ENCODE results near the gene MORN1.

MORN1 gene

DNA sequence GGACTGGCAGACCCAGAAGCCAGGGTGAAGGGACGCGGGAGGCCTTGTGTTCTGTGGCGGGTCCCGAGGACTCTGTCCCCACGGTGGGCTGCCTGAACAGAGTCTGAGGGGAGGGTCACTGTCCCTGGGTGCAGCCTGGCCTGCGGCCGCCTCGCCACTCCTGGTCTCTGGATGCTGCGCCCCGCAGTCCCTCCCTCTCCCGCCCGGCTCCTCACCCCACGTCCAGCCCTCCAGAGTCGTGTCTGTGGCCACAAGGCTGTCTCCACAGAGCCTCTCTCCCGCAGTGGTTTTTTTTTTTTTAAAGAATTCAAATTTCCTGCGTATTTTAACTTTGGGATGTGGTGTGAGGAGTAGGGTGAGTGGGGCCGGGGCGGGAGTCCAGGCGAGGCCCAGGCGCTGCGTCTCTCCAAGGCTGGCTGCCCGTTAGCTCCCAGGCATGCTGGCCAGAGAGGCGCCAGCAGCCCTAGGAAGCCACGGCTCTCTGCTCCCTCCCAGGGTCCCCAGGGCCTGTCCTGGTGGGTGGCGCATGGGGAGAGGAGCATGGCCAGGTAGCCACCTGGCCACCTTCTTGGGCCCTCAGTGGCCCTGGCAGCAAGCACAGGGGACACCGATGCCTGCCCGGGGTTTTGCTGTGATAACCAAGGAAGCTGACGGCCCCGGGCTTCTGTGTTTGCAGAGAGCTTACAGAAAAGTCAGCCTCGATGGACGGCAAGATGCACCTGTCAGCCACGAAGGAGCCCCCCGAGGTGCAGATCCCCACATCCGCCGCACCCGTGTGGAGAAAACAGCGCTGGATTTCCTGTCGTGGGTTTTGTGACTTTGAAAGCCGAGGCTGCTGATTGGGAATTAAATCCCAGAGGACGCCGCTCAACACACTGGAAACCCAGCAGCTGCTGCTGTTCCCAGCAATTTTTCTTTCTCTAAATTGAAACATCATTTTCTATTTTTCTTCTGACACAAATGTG is 72.8 kb downstream of the MORN1 start:
- DNase-seq (ENCODE audit: low spot score) = no peak

DNA sequence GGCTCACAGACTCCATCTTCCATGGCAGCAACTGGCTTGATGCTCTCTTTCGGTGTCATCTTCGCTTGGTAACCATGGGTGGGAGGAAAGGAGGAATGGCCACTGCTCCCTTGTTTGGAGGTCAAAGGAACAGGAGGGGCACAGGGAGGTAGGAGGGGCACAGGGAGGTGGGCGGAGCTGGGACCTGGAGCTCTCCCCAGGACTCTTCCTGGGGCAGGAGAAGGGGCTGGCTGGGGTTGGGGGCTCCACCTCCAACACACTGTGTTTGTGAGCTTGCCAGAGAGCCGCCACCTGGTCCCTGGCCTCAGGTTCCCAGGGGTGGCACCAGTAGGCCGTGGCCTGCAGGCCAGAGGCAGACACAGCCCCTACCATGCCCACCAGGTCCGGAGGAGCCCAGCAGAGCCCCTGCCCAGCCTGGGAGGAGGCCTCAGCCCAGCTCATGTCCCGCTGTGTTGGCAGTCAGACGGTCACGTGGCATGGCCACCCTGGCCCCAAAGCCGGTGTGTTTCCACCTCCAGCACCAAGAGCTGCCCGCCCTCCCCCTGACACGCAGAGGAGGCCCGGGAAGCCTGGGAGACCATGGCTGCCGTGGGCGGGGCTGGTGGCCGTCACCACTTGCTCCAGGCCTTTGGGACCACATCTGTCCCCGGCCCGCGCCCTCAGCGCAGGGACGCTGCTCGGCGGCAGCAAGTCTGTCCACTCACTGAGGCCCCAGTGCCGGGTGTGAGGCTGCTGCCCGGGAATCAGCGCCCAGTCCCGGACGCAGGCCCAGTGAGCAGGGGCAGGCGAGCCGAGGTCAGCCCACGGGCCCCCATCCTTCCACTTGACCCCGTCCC is 73.9 kb downstream of the MORN1 start:
- DNase-seq (ENCODE audit: low spot score) = no peak

DNA sequence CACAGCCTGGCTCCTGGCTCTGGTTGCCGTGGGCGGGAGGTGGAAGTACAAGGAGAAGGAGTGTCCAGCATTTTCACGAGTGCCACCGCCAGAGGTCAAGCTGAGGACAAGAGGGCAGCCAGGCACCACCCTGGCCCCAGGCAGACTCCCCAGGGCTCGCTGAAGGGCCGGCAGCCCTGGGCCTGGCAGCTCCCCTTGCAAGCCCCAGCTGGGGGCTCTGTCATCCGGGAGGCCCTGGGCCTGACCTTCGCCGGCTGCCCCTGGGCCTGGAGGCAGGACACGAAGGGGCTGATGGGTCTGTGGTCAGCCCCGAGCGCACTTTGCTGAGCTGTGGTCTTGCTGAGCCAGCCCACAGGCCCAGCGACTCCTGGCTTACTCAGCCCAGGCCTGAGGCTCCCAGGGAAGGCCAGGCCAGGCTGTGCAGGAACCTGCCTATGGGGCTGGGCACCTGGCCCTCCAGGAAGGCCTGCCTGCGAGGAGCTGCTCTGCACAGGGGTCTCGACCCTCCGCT is 74.8 kb downstream of the MORN1 start:
- DNase-seq (ENCODE audit: low spot score) = no peak

DNA sequence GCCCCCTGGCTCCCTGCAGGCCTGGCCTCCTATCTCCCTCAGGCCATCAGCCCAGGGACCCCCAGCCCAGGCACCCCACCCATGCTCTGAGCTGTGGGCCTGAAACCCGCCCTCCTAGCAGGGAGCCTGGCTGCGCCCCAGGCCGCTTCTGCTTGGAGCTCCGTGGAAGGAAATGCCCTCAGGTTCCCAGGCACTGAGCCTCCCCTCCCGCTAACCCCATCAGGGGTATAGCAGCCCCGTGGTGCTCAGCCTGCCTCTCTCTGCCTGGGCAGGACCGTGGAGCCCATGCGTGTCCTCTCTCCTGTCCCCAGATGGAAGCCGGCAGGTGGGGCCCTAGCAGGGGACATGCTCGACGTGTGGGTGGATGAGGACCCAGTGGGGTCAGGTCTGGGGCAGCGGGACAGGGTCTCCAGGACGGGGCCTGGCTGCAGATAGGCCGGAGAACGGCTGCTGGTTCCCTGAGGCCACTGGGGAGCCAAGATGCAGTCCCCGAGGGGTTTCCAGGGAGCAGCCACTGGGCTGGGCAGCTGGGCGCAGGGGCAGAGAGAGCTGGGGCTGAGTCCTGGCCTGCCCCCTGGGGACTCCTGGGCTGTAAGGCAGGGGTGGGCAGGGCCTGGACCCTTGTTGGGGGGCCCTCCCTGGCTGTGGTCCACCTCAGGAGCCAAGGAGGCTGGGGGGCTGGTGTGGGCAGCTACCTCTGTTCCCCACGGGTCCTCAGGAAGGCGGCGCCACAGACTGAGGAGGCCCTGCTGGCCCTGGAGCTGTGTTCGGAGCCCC is 75.5 kb downstream of the MORN1 start:
- no peak for DNase-seq (ENCODE audit: low spot score)

- peak; percentile 42 for DNase-seq (ENCODE audit: low spot score)
Observed at GRCh38 chr1:2314803-2315673, 76.3 kb downstream of the MORN1 start.

GRCh38 chr1:2314273-2314802 is 77.0 kb downstream of the MORN1 start:
- DNase-seq (ENCODE audit: low spot score) = peak; percentile 65

- no peak for DNase-seq (ENCODE audit: low spot score)
Observed at GRCh38 chr1:2313651-2314261, 77.6 kb downstream of the MORN1 start.

DNA sequence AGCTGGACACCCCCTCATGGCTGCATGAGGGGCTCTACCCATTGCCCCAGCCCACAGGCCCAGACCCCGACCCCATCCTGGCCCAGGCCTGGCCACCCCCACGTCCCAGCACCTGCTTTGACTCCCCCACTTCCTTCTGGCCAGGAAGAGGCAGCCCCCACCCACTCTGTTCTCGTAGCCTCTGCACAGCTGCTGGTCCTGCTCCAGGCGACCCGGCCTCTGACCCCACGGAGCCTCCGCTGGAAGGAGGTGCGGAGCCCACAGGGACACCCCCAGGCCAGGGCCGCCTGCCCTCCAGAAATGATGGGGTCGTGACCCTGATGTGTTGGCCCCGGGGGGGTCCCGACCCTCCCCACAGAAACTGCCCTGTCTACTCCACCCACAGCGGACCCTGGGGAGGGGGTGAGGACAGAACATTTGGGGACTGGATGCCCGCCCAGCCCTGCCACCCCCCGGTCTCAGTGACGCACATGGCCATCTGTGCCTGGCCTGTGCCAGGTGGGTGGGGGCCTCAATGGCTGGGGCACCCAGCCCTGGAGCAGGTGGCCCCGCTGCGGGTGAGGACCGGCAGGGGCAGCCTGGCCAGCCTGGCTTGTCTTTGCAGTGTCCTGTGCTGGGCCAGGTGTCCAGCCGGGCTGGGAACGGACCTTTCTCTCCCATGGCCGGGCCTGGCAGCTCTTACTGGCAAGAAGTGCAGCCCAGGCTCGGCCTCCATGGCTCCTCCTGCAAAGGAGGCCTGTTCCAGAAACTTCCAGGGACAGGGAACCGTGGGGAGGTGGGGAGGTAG is 78.6 kb downstream of the MORN1 start:
- no peak for DNase-seq (ENCODE audit: low spot score)

DNA sequence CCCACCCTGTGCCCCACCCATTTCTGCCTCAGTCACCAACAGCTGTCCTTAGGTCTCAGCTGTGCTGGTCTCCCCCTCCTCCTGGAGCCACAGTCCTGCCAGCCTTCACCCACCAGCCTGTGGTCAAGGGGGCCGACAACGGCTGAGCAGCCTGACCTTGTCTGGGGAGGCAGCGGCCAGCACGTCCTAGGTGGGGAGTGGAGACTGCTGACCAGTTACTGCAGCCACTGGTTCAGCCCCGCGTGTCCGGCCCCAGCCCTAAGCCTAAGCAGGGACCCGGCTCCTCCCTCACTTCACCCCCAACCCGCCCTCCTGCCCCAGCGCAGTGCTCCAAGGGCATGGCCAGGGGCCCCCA is 79.2 kb downstream of the MORN1 start:
- DNase-seq (ENCODE audit: low spot score) = no peak

DNA sequence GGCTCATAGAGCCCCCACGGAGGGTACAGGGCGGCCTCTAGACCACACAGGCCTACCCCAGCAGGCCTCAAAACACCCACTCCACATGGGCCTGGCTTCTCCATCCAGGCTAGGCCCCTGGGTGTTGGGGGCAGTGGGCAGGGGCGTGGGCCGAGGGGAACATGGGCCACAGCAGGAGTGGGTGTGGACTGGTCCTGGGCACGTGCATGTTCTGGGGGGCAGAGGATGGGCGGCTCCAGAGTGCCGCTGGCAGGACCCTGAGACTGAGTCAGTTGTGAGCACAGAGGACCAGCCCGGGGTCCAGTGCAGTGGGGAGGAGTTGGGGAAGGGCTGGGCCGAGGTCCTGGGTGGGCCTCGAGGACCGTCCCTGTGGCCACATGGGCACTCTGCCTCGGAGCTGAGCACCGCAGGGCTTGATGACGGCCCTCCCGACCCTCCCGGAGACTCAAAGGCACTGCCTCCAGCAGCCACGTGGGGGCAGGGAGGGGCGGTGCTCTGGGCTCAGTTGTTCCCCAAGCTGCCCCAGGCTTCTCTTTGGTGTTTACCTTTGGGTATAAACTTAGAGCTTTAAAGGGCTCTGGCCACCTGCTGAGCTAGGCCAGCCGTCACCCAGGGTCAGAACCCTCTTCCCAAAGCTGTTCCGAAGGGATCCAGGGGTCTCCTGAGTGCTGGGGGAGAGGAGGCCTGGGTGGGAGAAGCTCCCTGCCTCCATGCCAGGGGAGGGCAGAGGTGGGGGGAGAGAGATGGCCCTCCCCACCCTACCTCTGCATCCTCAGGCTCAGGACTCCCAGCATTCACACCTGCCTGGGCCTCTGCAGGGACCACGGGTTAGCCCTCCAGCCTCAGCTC is 79.9 kb downstream of the MORN1 start:
- no peak for DNase-seq (ENCODE audit: low spot score)

DNA sequence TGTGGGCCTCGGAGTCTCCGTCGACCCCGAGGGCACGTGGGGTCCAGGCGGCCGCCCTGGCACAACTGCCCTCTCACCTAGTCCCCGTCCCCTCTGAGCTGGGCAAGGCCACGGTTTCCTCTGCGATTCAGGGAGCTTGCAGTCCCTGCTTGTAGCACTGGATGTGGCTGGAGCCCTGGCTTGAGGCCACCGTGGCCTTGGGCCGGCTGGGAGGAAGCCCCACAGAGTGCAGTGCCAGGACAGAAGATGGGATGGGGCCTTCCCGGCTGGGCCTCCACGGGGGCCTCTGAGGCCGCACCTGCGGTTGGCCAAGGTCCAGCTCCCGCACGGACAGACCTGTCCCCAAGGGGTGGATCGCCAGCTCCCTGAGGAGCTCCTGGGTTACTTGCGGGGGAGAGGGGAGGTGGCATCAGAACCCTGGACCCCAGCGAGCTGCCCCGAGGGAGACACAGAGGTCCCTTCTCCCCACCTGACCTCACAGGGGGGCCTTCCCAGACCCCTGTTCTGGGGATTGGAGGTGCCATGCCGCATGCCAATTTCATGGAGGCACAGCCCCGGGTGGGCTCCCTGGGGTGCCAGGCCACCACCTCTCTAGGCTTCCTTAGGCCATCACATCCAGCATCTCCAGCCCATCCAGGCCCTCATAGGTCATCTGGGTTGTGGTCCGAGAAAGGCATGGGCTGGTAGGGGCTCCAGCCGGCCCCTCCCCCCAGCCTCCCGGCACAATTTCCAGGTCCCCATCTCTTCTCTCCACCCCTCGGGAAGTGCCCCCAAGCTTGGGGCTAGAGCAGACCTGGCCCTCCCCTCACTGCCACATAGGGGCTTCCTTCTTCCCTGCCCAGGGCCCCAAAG is 80.8 kb downstream of the MORN1 start:
- DNase-seq (ENCODE audit: low spot score) = no peak

- no peak for DNase-seq (ENCODE audit: low spot score)
Observed at GRCh38 chr1:2308844-2309243, 82.5 kb downstream of the MORN1 start.

DNA sequence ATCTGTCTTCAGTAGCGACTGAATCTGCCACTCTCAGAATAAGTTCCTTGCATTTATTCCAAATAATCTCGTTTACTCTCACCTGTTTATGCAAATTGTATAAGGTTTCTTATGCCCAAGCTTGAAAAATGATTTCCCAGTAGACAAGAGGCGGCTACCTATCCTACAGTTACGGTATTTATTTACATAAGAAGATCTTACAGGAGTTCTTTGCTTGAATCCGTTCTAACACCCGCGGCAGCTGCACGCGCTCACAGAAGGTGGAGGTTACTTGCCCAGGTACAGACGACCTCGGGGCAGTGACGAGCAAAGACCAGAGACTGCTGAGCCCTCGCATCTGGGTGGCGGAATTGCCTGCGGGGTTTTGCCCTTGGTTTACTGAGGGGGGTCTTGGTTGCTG is 83.4 kb downstream of the MORN1 start:
- no peak for DNase-seq (ENCODE audit: low spot score)

GRCh38 chr1:2307064-2307605 is 84.2 kb downstream of the MORN1 start:
- DNase-seq (ENCODE audit: low spot score) = no peak

DNA sequence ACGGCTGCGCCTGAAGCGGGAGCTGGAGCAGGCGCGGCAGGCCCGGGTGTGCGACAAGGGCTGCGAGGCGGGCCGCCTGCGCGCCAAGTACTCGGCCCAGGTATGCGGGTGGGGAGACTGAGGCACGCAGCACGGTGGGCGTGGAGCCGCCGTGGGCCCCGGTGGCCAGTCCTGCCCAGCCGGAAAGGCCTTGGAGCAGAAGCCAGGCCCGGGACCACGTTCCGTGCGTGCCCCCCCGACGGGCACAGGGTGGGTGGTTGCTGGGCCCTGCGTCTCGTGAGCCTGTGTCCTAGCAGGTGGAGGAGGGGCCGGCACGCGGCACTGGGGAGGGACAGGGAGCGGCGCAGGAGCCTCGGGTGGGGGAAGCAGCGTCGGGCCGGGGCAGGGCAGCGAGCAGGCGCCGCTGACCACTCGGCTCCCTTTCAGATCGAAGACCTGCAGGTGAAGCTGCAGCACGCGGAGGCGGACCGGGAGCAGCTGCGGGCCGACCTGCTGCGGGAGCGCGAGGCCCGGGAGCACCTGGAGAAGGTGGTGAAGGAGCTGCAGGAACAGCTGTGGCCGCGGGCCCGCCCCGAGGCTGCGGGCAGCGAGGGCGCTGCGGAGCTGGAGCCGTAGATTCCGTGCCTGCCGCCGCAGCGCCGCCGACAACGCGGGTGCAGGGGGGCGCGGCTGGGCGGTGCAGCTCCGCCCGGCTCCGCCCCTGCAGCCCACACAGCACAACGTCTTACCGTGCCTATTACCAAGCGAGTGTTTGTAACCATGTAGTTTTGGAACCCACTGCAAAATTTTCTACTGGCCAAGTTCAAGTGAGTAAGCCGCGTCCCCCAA is 85.0 kb downstream of the MORN1 start:
- no peak for DNase-seq (ENCODE audit: low spot score)

GRCh38 chr1:2304921-2305681 is 86.3 kb downstream of the MORN1 start:
- DNase-seq (ENCODE audit: low spot score) = no peak

Measured in kidney capillary endothelial cell (primary cell).